ENCODE results near the gene TAF4.

DNA sequence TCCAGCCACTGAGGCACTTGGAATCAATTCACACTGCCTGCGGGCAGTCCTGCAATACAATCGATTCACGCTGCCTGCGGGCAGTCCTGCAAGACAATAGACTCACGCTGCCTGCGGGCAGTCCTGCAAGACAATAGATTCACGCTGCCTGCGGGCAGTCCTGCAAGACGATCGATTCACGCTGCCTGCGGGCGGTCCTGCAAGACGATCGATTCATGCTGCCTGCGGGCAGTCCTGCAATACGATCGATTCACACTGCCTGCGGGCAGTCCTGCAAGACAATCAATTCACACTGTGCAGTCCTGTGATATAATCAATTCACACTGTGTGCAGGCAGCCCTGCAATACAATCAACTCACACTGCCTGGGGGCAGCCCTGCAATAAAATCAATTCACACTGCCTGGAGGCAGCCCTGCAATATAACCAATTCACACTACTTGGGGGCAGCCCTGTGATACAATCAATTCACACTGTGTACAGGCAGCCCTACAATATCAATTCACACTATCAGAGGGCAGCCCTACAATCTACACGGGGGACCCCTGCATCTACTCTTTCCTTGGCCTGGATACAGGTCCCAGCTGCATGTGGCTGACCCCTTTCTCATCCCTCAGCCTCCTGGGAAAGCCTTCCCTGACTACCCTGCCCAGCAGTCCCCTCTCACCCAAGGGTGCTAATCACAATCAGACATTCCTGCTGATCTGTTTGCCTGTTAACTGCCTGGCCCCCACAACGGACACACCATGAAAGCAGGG lies 10.4 kb downstream of the TAF4 start:
- TF ChIP-seq, protein P1, sequence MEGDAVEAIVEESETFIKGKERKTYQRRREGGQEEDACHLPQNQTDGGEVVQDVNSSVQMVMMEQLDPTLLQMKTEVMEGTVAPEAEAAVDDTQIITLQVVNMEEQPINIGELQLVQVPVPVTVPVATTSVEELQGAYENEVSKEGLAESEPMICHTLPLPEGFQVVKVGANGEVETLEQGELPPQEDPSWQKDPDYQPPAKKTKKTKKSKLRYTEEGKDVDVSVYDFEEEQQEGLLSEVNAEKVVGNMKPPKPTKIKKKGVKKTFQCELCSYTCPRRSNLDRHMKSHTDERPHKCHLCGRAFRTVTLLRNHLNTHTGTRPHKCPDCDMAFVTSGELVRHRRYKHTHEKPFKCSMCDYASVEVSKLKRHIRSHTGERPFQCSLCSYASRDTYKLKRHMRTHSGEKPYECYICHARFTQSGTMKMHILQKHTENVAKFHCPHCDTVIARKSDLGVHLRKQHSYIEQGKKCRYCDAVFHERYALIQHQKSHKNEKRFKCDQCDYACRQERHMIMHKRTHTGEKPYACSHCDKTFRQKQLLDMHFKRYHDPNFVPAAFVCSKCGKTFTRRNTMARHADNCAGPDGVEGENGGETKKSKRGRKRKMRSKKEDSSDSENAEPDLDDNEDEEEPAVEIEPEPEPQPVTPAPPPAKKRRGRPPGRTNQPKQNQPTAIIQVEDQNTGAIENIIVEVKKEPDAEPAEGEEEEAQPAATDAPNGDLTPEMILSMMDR (IDR thresholded peaks at IDR 0.05; ENCODE audit: insufficient read depth, low read length, poor library complexity, severe bottlenecking): no peak
- TF ChIP-seq EZH2phosphoT487 (conservative IDR thresholded peaks at IDR 0.05; ENCODE audit: low read length): no peak
